A673 (cell line): ENCODE data around the gene SBSN.

Experiments used
- EZH2 ChIP-seq: fragments of 200-600 bp; sonication (generic); IDR thresholded peaks from 2 replicates; pipeline ENCODE4 v1.6.1; 2017; ENCODE audit warnings: borderline replicate concordance, low read depth, mild to moderate bottlenecking, mixed read lengths, antibody characterized with exemption, low read length; ENCODE audit not compliant: poor library complexity, severe bottlenecking
- TF ChIP-seq, protein P1 (sequence below): fragments of 300-800, 200-600 bp; sonication (generic); conservative IDR thresholded peaks from 2 replicates; pipeline ENCODE4 v1.5.1; 2017; ENCODE audit warnings: low read depth, mild to moderate bottlenecking, antibody characterized with exemption, low read length, moderate library complexity, mixed read lengths

DNA sequence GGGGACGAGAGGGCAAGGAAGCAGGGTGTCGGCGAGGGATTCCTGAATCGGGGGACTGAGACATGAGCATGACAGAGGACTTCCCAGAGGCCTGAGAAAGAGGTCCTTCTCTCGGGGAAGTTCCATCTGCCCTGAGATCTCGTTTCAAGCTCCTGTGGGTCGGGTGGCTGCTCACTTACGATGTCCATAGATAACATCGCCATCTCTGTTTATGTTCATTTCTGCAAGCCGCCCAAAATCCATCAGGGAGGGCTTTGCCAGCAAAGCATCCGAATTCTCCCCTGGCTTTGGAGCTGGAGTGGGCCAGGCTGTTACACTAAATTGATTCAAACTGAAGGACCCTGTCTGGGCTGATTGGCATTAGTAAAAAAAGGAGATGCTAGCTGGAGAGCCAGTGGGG is 20.6 kb downstream of the SBSN start:
- TF ChIP-seq, protein P1, sequence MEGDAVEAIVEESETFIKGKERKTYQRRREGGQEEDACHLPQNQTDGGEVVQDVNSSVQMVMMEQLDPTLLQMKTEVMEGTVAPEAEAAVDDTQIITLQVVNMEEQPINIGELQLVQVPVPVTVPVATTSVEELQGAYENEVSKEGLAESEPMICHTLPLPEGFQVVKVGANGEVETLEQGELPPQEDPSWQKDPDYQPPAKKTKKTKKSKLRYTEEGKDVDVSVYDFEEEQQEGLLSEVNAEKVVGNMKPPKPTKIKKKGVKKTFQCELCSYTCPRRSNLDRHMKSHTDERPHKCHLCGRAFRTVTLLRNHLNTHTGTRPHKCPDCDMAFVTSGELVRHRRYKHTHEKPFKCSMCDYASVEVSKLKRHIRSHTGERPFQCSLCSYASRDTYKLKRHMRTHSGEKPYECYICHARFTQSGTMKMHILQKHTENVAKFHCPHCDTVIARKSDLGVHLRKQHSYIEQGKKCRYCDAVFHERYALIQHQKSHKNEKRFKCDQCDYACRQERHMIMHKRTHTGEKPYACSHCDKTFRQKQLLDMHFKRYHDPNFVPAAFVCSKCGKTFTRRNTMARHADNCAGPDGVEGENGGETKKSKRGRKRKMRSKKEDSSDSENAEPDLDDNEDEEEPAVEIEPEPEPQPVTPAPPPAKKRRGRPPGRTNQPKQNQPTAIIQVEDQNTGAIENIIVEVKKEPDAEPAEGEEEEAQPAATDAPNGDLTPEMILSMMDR: no peak
- no peak for TF ChIP-seq EZH2
